Activated T-cell treated with anti-CD3 and anti-CD28 coated beads for 48 hours (primary cell): ENCODE results near the gene ZNF687.

Source experiments
- DNase-seq: peaks from one replicate; pipeline ENCODE4 v3.0.0-alpha.2; 2020; ENCODE audit warnings: low read depth

The ZNF687 gene

DNA sequence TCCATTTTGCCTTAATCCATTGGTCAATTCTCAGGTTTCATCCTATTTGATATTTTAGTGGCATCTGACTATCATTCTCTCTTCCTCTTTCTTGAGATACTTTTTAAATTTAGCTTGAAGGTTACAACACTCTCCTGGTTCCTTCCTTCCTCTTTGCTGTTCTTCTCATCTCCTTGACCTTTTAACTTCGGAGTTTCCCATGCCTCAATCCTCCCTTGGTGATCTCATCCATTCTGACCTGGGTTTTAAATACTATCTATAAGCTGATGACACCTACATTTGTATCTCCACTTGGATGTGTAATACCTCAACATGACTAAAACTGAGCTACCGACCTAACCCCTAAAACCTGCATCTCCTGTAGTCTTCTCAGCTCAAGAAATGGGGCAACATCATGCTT, 4.8 kb upstream of the ZNF687 start:
- DNase-seq: no peak

DNA sequence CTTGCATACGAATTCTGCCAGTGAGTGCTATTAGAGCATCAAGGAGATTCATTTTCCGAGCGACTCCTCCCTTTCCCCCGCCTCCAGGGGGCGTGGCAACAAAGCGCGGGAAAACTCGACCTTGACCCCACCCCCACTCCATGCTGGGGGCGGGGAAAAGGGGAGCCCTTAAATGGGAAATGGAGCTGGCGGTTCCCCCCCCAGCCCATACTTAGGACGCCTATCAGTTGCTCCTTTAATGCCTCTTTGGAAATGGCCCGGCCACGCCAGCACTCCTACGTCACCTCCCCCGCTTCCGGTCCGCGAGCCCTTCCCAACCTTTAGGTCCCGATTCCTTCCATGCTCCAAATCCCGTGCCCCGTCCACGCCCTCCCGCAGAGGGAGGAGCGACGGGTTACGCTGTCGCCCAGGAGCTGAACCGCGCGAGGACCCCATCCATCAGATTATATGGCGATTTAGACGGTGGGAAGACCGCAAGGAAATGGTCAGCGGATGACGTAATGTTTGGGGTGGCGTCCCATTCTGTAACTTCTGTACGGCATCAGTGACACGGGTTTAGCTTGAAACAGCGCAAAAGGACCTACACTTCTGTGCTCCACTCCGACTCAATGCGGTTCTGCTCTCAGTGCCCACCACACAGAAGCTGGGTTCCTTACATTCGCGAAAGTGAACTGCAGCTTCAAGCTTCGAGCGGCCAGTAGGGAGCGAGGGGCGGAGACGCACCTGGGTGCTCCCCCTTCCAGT, 702 bp upstream of the ZNF687 start:
- peak; percentile 96 for DNase-seq

GRCh38 chr1:151282883-151283725, 1.0 kb downstream of the ZNF687 start:
- peak; percentile 18 for DNase-seq

GRCh38 chr1:151284013-151284577, 2.0 kb downstream of the ZNF687 start:
- DNase-seq: no peak

- DNase-seq: no peak
Measured at GRCh38 chr1:151286619-151287340, 4.7 kb downstream of the ZNF687 start.

DNA sequence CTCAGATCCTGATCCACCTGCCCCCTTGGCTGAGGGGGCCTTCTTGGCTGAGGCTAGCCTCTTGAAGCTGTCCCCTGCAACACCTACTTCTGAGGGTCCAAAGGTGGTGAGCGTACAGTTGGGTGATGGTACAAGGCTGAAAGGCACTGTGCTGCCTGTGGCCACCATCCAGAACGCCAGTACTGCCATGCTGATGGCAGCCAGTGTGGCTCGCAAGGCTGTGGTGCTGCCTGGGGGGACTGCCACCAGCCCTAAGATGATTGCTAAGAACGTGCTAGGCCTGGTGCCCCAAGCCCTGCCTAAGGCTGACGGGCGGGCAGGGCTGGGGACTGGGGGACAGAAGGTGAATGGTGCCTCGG, 5.2 kb downstream of the ZNF687 start:
- no peak for DNase-seq

DNA sequence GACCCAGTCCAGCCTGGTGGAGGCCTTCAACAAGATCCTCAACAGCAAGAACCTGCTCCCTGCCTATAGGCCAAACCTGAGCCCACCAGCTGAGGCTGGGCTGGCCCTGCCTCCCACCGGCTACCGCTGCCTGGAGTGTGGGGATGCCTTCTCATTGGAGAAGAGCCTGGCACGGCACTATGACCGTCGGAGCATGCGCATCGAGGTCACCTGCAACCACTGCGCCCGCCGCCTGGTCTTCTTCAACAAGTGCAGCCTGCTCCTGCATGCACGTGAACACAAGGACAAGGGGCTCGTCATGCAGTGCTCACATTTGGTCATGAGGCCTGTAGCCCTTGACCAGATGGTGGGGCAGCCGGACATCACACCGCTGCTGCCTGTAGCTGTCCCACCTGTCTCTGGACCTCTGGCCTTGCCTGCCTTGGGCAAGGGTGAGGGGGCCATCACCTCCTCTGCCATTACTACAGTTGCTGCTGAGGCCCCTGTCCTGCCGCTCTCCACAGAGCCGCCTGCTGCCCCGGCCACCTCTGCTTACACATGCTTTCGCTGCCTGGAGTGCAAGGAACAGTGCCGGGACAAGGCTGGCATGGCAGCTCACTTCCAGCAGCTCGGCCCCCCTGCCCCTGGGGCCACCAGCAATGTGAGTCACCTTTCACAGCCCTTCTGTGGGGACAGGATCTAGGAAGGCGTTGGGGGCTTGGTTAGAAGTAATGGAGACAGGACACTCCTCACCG, 5.8 kb downstream of the ZNF687 start:
- no peak for DNase-seq

- DNase-seq: no peak
Measured at GRCh38 chr1:151288502-151288901, 6.4 kb downstream of the ZNF687 start.

DNA sequence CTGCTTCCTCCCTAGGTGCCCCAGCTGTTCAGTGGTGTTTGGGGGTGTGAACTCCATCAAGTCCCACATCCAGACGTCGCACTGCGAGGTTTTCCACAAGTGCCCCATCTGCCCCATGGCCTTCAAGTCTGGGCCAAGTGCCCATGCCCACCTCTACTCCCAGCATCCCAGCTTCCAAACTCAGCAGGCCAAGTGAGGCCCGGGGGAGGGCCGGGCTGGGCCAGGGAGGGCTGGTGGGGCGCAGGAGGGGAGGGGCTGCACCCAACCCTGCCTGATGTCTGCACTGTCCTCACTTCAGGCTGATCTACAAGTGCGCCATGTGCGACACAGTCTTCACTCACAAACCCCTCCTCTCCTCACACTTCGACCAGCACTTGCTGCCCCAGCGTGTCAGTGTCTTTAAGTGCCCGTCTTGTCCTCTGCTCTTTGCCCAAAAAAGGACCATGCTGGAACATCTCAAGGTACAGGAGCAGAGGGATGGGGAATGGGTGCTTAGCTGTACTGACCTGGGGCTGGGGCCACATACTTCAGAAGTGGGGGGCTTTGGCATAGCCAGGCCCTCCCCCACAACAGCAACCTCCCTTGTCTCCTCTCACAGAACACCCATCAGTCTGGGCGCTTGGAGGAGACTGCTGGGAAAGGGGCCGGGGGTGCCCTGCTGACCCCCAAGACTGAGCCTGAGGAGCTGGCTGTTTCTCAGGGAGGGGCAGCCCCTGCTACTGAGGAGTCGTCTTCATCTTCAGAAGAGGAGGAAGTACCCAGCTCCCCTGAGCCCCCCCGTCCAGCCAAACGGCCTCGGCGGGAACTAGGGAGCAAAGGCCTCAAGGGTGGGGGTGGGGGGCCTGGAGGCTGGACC, 7.2 kb downstream of the ZNF687 start:
- no peak for DNase-seq

- DNase-seq: no peak
Measured at GRCh38 chr1:151289991-151290708, 8.1 kb downstream of the ZNF687 start.

GRCh38 chr1:151290709-151291303, 8.7 kb downstream of the ZNF687 start:
- DNase-seq: no peak

DNA sequence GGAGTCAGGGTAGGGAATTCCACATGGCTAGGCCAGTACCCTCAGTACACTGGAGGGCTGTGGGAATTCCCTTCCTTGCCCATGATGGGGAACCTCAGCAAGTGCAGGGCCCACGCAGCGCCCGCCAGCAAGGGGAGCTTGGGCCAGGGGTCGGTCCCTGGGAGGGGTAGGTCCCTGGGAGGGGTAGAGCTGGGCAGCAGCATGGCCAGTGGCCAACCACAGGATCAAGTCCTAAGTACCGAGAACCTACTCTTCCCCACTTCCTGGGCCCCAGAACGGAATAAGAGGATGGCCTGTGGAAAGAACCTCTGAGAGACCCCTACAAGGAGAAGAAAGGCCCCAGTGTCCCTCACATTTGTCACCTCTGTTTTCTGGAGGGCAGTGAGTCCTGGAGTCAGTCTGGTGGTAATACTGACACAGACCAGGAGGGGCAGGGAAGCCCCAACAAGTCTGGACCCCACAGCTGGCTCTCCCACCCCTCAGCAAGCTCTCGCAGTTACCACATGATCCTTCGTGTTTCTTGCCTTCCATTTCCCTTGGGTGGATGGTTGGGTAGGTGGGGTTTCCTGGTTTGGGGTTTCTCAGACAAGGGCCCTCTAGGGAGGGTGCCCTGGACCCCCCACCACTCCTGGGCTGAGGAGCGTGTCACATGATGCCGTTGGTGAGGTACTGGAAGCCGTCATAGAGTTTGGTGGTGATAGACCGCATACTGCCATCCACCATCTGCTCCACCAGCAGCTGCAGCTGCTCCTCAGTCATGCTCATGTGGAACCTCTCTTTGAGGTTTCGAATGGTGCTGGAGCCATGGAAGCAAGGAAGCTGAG, 10.3 kb downstream of the ZNF687 start:
- no peak for DNase-seq

- DNase-seq: no peak
Measured at GRCh38 chr1:151293093-151293492, 11.0 kb downstream of the ZNF687 start.

DNA sequence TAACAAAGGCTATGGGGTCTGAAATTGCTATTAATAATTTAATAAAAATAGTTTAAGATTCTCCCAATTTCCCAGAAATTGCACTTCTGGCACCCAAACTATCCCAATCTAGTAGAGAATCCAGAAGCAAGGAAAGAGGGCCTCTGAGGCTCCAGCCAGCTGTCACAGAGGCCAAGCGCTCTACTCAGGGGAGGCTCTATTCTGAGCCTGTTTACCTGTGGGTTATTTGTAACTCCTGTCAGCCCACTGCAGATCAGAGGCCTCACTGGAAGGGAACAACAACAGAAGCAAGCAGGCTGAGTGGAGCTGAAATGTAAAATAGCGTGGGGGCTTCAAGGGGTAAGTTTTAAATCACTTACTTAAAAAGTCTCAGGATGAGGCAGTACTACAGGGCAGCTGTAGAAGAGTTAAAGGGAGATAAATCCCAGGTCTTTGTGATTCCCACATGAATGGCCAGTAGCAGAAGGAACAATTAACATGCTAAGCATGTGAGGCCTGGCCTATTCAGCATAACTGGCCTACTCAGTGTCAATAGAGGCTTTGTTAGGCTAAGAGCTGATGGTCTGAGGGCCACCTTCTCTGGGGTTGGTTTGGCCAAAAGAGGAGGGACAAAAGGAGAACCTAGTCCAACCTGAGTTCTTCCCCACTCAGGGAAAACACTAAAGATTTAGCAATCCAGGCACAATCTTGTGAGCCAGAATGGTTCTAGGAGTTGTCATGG, 12.8 kb downstream of the ZNF687 start:
- no peak for DNase-seq

DNA sequence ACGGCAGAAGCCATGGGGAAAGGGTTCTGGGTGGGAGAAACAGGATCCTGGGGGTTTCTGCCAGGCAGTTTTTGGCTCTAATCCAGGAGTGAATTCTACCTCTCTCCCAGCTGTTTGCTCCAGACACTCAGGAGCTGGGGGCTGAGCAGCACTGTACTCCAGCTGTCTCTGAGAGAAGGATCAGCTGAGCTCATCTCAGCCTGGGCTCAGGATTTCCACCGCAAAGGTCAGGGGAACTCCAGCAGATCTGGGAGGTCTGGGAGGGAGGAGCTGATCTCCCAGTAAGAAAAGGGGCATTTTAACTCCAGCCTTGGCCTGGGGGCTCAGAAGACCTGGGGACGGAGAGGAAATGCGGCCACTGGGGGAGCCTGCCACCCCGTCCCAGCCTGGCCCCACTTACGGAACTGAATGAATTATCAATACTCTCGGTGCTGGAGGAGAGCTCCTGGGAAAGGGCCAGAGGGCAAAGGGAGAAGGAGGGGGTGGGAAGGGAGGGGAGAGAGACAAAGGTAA, 27.8 kb downstream of the ZNF687 start:
- DNase-seq: no peak

DNA sequence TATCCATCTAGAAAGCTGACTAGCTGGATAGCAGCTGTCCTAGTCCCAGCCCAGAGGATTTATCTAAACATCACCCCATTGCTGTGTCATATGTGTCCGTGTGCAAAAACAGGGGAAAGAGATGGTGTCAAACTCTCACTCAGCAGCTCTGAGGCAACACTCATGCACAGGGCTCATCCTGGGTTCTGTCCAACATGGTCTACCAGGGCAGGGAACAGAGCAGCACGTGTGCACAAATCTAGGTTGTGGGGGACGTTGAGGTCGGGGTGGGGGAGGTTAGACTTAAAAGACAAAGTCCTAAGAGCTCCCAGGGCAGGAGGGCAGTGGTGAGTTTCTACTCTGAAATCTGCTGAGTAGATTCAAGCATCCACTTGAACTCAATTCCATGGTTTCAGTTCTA, 28.9 kb downstream of the ZNF687 start:
- no peak for DNase-seq

DNA sequence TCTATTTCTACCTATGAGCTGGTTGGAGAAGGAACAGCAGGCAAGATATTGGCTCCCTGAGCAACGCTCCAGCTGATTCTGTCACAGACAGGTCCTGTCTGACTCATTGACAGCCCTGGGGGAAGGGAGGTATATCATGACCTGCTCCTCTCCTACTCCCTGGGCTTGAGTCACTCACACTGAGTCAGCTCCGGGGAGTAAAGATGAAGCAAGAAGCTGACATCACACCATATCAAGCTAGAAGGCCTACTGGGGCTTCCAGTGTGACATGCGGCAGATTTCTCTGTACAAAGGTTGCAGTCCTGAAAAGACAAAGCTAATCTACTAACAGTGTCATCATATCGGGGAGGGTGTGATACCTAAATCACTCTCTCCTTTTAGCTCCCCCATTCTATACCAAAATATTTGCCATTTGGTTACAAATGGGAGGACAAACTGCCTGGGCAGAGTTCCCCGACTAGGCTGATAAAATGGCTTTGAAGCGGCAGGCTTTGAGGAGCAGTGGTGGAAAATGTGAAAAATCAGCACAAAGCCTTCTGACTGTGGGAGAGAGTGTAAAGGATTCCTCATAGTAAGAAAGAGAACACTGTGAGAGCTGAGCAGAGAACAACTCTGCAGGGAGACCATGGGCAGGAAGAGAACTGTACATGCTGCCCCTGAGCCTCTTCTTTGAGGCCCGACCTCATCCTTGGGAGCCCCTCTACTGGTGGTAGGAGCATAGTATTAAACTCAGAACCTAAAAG, 29.7 kb downstream of the ZNF687 start:
- peak; percentile 75 for DNase-seq
